ENCODE measurements around the gene NINJ2.

DNA sequence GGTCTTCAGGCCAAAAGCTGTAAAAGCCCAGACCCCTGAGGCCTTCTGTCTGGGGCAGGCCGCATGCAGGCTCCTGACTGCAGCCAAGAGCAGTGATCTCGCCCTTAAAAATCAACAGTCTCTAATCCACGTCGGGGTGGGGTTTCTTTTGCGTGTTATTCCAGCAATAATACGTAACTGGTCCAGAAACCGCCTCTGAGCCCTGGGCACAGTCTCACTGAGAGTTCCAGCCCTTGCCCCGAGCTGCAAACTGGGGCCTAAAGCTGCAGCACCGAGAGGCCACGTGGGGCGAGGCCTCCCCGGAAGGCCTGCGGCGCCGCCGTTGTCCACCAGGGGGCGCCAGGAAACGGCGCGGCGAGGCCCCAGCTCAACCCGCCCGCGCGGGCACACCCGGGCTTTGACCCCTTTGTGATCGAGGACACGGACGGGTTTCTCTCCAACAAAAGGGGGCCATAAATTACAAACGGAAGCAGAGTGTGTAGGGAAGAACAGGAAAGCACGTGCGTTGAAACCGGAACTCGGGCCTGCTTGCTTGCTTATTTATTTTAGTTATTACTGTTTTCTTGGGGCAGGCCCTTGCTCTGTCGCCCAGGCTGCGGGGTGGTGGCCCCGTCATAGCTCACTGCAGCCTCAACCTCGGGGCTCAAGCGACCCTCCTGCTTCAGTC, 87.2 kb downstream of the NINJ2 start:
- TF ChIP-seq CTCF (IDR thresholded peaks at IDR 0.05) (peak; percentile 97 to 100 (median 98)), POLR2A (IDR thresholded peaks at IDR 0.05) (no peak)
